CD14-positive monocyte (primary cell): Measurements from ENCODE around the gene TFF1. TPM values are rescaled to one million over a fixed set of nuclear protein-coding genes. Genes with fewer than 3 reads are reported as not detected.

Experiments
- DNase-seq, 3 donors: peaks; one replicate each; pipeline ENCODE4 v3.0.0-alpha.2; 2011 to 2022
- H2AFZ ChIP-seq: 2 replicates; pipeline ENCODE4 v1.6.0; 2012; ENCODE audit warnings: mild to moderate bottlenecking, low read depth, low read length, inconsistent platforms; ENCODE audit not compliant: insufficient read depth, poor library complexity, severe bottlenecking
- H3K27ac ChIP-seq, 2 donors: 1 replicate in 1 of 2; 2 replicates in 1 of 2; pipeline ENCODE4 v1.5.1; 2012 to 2013; ENCODE audit warnings: low read length in 2 of 2, control low read depth in 1 of 2, inconsistent platforms in 1 of 2, low read depth in 1 of 2, mild to moderate bottlenecking in 1 of 2
- H3K27me3 ChIP-seq, 2 donors: one replicate each; pipeline versions ENCODE4 v1.6.0 to v1.6.1; 2011 to 2013; ENCODE audit warnings: low read length in 2 of 2; ENCODE audit not compliant: control insufficient read depth in 2 of 2, insufficient read depth in 2 of 2
- H3K36me3 ChIP-seq, 2 donors: replicated peaks in 1 of 2; 1 replicate in 1 of 2; 2 replicates in 1 of 2; pipeline versions ENCODE4 v1.5.1 to v1.6.1; 2012 to 2013; ENCODE audit warnings: low read length in 2 of 2, control low read depth in 1 of 2, inconsistent platforms in 1 of 2, mild to moderate bottlenecking in 1 of 2; ENCODE audit not compliant: insufficient read depth in 2 of 2, control insufficient read depth in 1 of 2
- H3K4me1 ChIP-seq, 2 donors: 1 replicate in 1 of 2; 2 replicates in 1 of 2; pipeline versions ENCODE4 v1.5.1 to v1.6.1; 2012 to 2013; ENCODE audit warnings: low read length in 2 of 2, control low read depth in 1 of 2, inconsistent platforms in 1 of 2, mild to moderate bottlenecking in 1 of 2, moderate library complexity in 1 of 2; ENCODE audit not compliant: insufficient read depth in 2 of 2, control insufficient read depth in 1 of 2
- H3K4me2 ChIP-seq: replicated peaks from 2 replicates; pipeline ENCODE3; 2012; ENCODE audit warnings: low read length, moderate library complexity, mild to moderate bottlenecking; ENCODE audit not compliant: poor library complexity, severe bottlenecking; ENCODE audit errors: extremely low read depth
- H3K4me3 ChIP-seq, 3 experiments: fragments of 200-600 bp in 1 of 3; sonication (generic) in 1 of 3; replicated peaks in 1 of 3; 1 replicate in 2 of 3; 2 replicates in 1 of 3; pipeline ENCODE4 v1.5.1; 2011 to 2013; ENCODE audit warnings: low read length in 3 of 3, mild to moderate bottlenecking in 3 of 3, control low read depth in 2 of 3, low read depth in 2 of 3, inconsistent platforms in 1 of 3, moderate library complexity in 1 of 3
- H3K79me2 ChIP-seq: 2 replicates; pipeline ENCODE4 v1.6.0; 2012; ENCODE audit warnings: mild to moderate bottlenecking, control low read depth, inconsistent platforms, low read length, moderate library complexity; ENCODE audit not compliant: insufficient read depth
- H3K9ac ChIP-seq: 2 replicates; pipeline ENCODE4 v1.6.0; 2017; ENCODE audit warnings: low read length, mild to moderate bottlenecking; ENCODE audit not compliant: insufficient read depth, poor library complexity, severe bottlenecking
- H3K9me3 ChIP-seq, 2 donors: replicated peaks in 1 of 2; 1 replicate in 1 of 2; 2 replicates in 1 of 2; pipeline versions ENCODE4 v1.5.1 to v1.6.1; 2012 to 2013; ENCODE audit warnings: low read length in 2 of 2, control low read depth in 1 of 2; ENCODE audit not compliant: control insufficient read depth in 1 of 2, insufficient read depth in 1 of 2
- H4K20me1 ChIP-seq: 2 replicates; pipeline ENCODE4 v1.6.0; 2012; ENCODE audit warnings: mild to moderate bottlenecking, low read length, control low read depth, moderate library complexity; ENCODE audit not compliant: insufficient read depth
- H3K27ac Mint-ChIP-seq, 7 donors: one replicate each; pipeline ENCODE4 v1.8.0; 2020; ENCODE audit warnings: mild to moderate bottlenecking in 7 of 7, mixed read lengths in 7 of 7, moderate library complexity in 6 of 7, inconsistent platforms in 2 of 7
- H3K27me3 Mint-ChIP-seq, 3 donors: one replicate each; pipeline ENCODE4 v1.8.0; 2021 to 2022; ENCODE audit warnings: low read depth in 3 of 3, mild to moderate bottlenecking in 3 of 3, mixed read lengths in 3 of 3, moderate library complexity in 3 of 3, inconsistent platforms in 1 of 3
- H3K36me3 Mint-ChIP-seq, 2 donors: one replicate each; pipeline ENCODE4 v1.8.0; 2020; ENCODE audit warnings: mixed read lengths in 2 of 2, inconsistent platforms in 1 of 2, mild to moderate bottlenecking in 1 of 2
- H3K4me1 Mint-ChIP-seq: one replicate; pipeline ENCODE4 v1.8.0; 2020; ENCODE audit warnings: mild to moderate bottlenecking, mixed read lengths
- H3K4me3 Mint-ChIP-seq, 2 donors: one replicate each; pipeline ENCODE4 v1.8.0; 2020; ENCODE audit warnings: mild to moderate bottlenecking in 2 of 2, mixed read lengths in 2 of 2, moderate library complexity in 1 of 2
- H3K9me3 Mint-ChIP-seq, 7 donors: one replicate each; pipeline ENCODE4 v1.8.0; 2020 to 2022; ENCODE audit warnings: mixed read lengths in 7 of 7, mild to moderate bottlenecking in 6 of 7, moderate library complexity in 6 of 7, inconsistent platforms in 2 of 7
- CTCF ChIP-seq: fragments of 200-600 bp; IDR thresholded peaks from one replicate; pipeline ENCODE4 v1.8.0; 2022; ENCODE audit warnings: antibody characterized with exemption, mild to moderate bottlenecking
- WGBS: methylation state at CpG from one replicate; pipeline ENCODE4 v1.1.5; 2013; ENCODE audit warnings: missing lambda C conversion rate; ENCODE audit not compliant: insufficient coverage; 5-methylcytosine and 5-hydroxymethylcytosine counted together
- intact Hi-C, 2 donors: fragments of 100-400 bp; cut with micrococcal nuclease; formaldehyde crosslinking; loops; one replicate each; pipeline versions ENCODE4 v1.15.0 to v1.15.1; 2023
- polyA plus RNA-seq, 3 donors: library from polyadenylated mRNA; depleted of rRNA in 1 of 3; unstranded in 2 of 3; stranded (reverse) in 1 of 3; fragments of 300-500 nt in 2 of 3; fragments of >200 nt in 1 of 3; fragmentation: Illumina TruSeq in 2 of 3; gene quantifications; 1 replicate in 2 of 3; 2 replicates in 1 of 3; pipeline ENCODE4 v1.2.3, GENCODE V29; 2012 to 2021

TFF1 gene
- polyA plus RNA-seq, 3 donors: not detected

DNA sequence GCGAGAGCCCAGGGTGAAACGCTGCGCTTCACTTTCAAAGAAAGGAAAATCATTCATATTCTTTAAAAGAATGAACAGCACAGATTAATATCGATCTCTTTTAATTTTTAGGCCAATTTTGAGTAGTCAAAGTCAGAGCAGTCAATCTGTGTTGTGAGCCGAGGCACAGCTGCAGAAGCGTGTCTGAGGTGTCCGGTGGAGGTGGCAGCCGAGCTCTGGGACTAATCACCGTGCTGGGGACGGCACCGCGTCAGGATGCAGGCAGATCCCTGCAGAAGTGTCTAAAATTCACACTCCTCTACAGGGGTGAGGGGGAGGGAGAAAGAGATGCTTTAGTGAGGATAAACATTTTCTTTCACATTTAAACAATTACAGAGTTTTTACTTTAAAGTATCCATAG lies 4.1 kb downstream of the TFF1 start:
- Histone ChIP-seq H3K27me3 (no peaks in the 10 kb centered on the region), H3K27ac (no peak overlapping the region), H3K79me2 (no peaks in the 10 kb centered on the region), H3K36me3 (no peaks in the 10 kb centered on the region), H3K9me3 (peaks cover 3 to 8% of the 10 kb centered on the region in 2 donors), H3K4me1 (peaks cover 0 to 6% of the 10 kb centered on the region in 2 donors), H3K4me2 (no peak overlapping the region), H3K4me3 (no peak overlapping the region), H2AFZ (no peak overlapping the region), H3K9ac (no peak overlapping the region), H4K20me1 (no peaks in the 10 kb centered on the region)
- Mint-ChIP-seq H3K27ac (no peak overlapping the region), H3K4me1 (peaks cover 9% of the 10 kb centered on the region), H3K4me3 (no peak overlapping the region), H3K36me3 (no peaks in the 10 kb centered on the region), H3K27me3 (peaks cover 0 to 14% (median 12%) of the 10 kb centered on the region in 3 donors), H3K9me3 (peaks cover 0 to 10% (median 3%) of the 10 kb centered on the region in 7 donors)
- TF ChIP-seq CTCF: no peak
- no peak for DNase-seq
- intact Hi-C loops: no loop called here
- WGBS: 100% methylated on average over 4 of the region's 12 CpGs

DNA sequence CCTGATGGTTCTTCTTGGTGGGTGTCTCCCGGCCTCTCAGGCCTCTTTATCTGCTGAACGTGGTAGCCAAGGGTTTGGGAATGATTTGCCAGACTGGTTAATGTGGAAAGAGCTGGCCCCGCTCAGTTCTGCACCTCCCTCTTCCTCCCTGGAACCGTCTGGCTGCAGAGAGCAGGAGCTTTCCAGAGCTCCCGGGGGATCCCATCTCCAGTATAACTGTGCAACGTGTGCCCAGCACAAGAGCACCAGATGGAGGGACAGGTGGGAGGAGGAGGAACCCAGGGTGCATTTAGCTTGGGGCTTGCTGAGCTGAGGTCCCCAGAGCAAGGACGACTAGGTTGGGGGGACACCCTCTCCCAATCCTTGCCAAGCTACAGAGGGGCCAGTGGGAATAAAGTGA lies 5.0 kb downstream of the TFF1 start:
- no peak overlapping the region for H3K4me3 ChIP-seq
- WGBS: 60% methylated on average over 1 of the region's 7 CpGs
- H3K27ac ChIP-seq: no peak overlapping the region
- no peaks in the 10 kb centered on the region for H3K27me3 ChIP-seq
- peaks cover 9% of the 10 kb centered on the region for H3K4me1 Mint-ChIP-seq
- H3K9me3 Mint-ChIP-seq: peaks cover 0 to 15% (median 8%) of the 10 kb centered on the region in 7 donors
- H3K79me2 ChIP-seq: no peaks in the 10 kb centered on the region
- no peak overlapping the region for H3K4me2 ChIP-seq
- H4K20me1 ChIP-seq: no peaks in the 10 kb centered on the region
- TF ChIP-seq CTCF: no peak
- H3K27ac Mint-ChIP-seq: no peak overlapping the region
- peaks cover 3 to 12% of the 10 kb centered on the region in 2 donors for H3K9me3 ChIP-seq
- no peaks in the 10 kb centered on the region for H3K36me3 ChIP-seq
- H3K4me1 ChIP-seq: peaks cover 0 to 6% of the 10 kb centered on the region in 2 donors
- no peak for DNase-seq
- H3K27me3 Mint-ChIP-seq: peaks cover 1 to 16% (median 12%) of the 10 kb centered on the region in 3 donors
- no peak overlapping the region for H3K4me3 Mint-ChIP-seq
- intact Hi-C loops: no loop called here
- no peaks in the 10 kb centered on the region for H3K36me3 Mint-ChIP-seq
- H3K9ac ChIP-seq: no peak overlapping the region
- no peak overlapping the region for H2AFZ ChIP-seq
